Fibroblast of peridontal ligament (primary cell): ENCODE data around the gene CARMIL1.

ENCODE experiments used
- DNase-seq: peaks from one replicate; pipeline ENCODE4 v3.0.0-alpha.2; 2010; ENCODE audit errors: extremely low read depth

The CARMIL1 gene

DNA sequence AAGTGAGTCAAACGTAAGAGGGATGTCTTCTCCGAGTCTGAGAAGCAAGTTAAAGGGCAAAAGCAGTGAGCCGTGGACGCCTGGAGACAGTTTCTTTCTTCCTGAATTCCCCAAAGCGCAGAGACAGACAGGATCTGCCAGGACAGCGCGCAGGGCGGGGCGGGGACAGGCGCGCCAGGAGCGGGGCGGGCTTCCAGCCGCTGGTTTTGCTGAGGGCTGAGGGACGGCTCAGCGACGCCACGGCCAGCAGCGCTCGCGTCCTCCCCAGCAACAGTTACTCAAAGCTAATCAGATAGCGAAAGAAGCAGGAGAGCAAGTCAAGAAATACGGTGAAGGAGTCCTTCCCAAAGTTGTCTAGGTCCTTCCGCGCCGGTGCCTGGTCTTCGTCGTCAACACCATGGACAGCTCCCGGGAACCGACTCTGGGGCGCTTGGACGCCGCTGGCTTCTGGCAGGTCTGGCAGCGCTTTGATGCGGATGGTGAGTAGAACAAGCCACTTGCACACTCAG lies 372.9 kb downstream of the CARMIL1 start, which contains the start of gene SCGN:
Gene SCGN, plus strand, starts transcription at position 209 of the 509 bp plus-strand sequence. Its CDS starts 189 bp downstream, at position 398.
- DNase-seq: peak; percentile 53

DNA sequence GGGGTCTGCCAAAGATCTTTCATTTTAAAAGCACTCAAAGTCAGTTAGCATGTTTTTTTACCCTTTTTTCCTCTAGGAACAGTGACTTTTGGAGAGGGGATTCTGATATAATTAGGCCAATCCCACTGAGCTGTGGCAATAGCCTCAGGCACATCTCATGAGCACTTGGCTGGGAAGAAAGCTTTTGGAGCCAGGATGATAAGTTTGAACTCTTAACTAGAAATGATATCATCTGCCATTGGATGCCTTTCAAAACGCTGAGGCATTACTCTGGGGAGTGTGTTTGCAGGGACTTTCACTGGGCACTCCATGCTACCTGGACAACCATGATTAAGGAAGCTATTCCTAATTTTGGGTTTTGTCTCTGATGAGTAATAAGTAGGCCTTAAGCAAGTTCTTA lies 376.5 kb downstream of the CARMIL1 start:
- no peak for DNase-seq

DNA sequence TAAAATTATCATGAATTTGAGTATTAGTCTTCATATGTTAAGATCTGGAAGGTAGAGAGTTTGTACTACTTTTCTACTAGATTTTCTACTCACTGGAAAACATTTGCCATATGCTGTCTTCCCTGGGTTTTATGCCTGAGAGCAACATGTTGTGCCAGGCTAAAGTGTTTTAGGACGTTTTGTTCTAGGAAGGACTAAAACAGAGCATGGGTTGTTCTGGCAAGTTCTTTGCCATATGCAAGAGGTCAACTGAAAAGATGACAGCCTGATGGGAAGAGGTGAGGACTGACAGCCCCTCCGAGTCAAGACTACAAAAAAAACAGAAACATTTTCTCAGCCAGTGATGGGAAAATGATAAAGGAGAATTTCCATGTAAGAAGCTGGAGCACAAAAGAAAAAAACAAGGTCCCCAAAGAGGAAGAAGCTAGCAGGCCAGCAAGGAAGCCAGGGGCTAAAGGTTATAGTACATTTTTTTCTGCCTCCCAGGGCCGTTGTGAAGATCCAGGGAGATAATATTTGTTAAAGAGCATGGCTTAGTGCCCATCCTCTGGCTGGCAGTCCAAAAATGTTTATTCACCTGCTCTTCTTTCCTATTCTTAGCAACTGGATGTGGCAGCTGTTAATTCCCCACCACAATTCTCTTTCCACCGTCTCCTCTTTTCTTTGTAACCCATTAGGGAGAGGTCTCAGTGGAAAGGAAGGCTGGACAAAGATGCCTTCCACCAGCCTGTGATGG lies 380.6 kb downstream of the CARMIL1 start:
- no peak for DNase-seq

DNA sequence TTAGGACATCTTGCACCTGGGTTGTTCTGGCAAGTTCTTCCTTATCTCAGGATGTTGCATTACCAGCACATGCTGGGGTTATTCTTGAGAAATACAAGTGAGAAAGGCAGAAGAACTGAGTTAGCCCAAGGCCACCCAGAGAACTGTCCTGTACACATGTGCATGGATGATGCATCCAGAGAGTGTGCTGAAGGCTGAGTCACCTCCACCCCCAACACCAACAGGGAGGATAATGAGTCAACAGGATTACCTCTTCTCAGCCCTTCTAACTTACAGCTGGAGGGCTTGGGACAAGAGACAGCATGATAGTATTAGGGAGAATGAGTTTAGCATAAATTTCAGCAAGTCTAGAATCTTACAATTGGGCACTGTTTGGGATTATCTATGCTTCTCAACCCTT lies 381.3 kb downstream of the CARMIL1 start:
- DNase-seq: no peak

DNA sequence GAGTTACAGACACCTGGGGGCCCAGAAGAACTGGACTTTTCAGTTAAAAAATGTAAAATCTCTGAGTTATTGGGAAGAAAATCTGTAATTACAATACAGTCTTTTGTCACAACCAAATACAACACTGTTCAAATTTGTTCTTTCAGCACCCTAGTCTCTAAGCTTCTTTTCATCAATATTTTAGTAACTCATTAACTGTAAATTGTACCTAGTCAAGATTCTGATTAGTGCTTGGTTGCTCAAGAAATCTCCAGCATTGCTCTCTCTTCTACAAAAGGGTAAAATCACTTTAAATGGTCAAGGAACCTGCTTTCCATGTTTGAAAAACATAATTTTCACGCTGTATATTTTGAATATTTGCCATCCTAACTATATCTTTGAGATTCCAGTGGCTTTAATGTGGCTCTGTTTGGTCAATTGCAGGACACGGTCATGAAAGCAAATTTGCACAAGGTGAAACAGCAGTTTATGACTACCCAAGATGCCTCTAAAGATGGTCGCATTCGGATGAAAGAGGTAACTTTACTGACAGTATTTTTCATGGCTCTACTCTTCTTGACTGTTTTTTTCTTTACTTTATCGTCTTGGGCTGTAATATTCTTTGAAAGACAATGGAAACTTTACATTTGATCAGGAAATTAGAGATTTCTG lies 382.1 kb downstream of the CARMIL1 start:
- no peak for DNase-seq

DNA sequence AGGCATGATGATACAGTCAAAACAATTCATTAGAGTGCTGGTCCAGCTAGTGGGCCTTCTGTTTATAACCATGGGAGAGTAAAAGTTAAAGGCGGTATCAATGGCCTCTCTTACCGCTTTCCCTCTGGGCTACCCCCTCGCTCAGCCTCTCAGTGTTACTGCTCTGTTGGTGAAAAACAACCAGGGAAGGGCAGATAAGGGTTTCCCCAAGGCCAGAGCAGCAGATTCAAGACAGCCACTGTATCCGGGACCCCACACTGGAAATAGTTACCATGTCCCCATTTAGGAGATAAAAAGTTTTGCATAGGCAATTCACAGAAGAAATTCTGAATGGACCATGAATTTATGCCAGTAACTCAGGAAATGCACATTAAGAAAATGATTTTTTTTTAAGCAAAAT lies 386.3 kb downstream of the CARMIL1 start:
- DNase-seq: no peak

GRCh38 chr6:25669413-25669812 lies 390.2 kb downstream of the CARMIL1 start:
- no peak for DNase-seq
